H1 (cell line): ENCODE measurements around the gene TRIM44. TPM values are rescaled to one million over a fixed set of nuclear protein-coding genes. Genes with fewer than 3 reads are reported as not detected.

ENCODE experiments used
- CTCF ChIA-PET: fragments of 300-600 bp; sonication (Branson Sonifier 250); formaldehyde crosslinking; loops from one replicate; lab custom pipeline; 2021; ENCODE audit not compliant: partially characterized antibody; lab: Charles Lee
- POLR2A ChIA-PET: fragments of 300-600 bp; sonication (Branson Sonifier 250); formaldehyde crosslinking; loops from one replicate; lab custom pipeline; 2021; ENCODE audit warnings: inconsistent platforms; ENCODE audit not compliant: partially characterized antibody; lab: Charles Lee
- DNase-seq, 2 experiments: peaks; one replicate each; pipeline versions ENCODE4 v3.0.0 to v3.0.0-alpha.2; 2010 to 2022; ENCODE audit warnings: low spot score in 2 of 2, low read depth in 1 of 2, mixed read lengths in 1 of 2
- FAIRE-seq: peaks from 2 replicates; lab custom pipeline; 2011; peaks lifted over from hg19 to GRCh38; lab: Jason Lieb, UNC
- H2AFZ ChIP-seq: 2 replicates; pipeline ENCODE4 v1.8.1; 2012; ENCODE audit warnings: low read length, inconsistent platforms
- H2AK5ac ChIP-seq: 2 replicates; pipeline ENCODE4 v1.6.1; 2013; ENCODE audit warnings: low read depth, low read length
- H2BK120ac ChIP-seq: replicated peaks from 2 replicates; pipeline ENCODE3; 2013; ENCODE audit warnings: low read depth, low read length, inconsistent platforms
- H2BK12ac ChIP-seq: 2 replicates; pipeline ENCODE4 v1.6.1; 2013; ENCODE audit warnings: low read depth, low read length
- H2BK15ac ChIP-seq: 2 replicates; pipeline ENCODE4 v1.6.1; 2013; ENCODE audit warnings: low read length
- H2BK20ac ChIP-seq: 2 replicates; pipeline ENCODE4 v1.6.1; 2013; ENCODE audit warnings: low read length
- H2BK5ac ChIP-seq: 2 replicates; pipeline ENCODE4 v1.6.1; 2013; ENCODE audit warnings: low read depth, low read length
- H3K14ac ChIP-seq: 2 replicates; pipeline ENCODE4 v1.6.1; 2013; ENCODE audit warnings: inconsistent platforms; ENCODE audit not compliant: insufficient read length
- H3K18ac ChIP-seq: 2 replicates; pipeline ENCODE4 v1.6.1; 2013; ENCODE audit warnings: low read length; ENCODE audit errors: extremely low read depth
- H3K23ac ChIP-seq: 2 replicates; pipeline ENCODE4 v1.6.1; 2013; ENCODE audit warnings: inconsistent platforms; ENCODE audit not compliant: insufficient read length
- H3K23me2 ChIP-seq: 2 replicates; pipeline ENCODE4 v1.6.1; 2013; ENCODE audit warnings: low read depth, low read length
- H3K27ac ChIP-seq: 2 replicates; pipeline ENCODE4 v1.6.1; 2011; ENCODE audit warnings: low read depth, low read length, inconsistent platforms
- H3K27me3 ChIP-seq, 4 experiments: replicated peaks in 1 of 4; 1 replicate in 1 of 4; 2 replicates in 3 of 4; pipeline versions ENCODE4 v1.6.1 to v1.8.1; 2011 to 2013; ENCODE audit warnings: low read length in 3 of 4, mild to moderate bottlenecking in 3 of 4, inconsistent platforms in 2 of 4, mixed read lengths in 2 of 4, moderate library complexity in 1 of 4; ENCODE audit not compliant: control insufficient read depth in 3 of 4, insufficient read depth in 3 of 4; ENCODE audit errors: extremely low read depth in 1 of 4
- H3K36me3 ChIP-seq, 4 experiments: 2 replicates each; pipeline versions ENCODE4 v1.6.1 to v1.8.1; 2011 to 2013; ENCODE audit warnings: mild to moderate bottlenecking in 4 of 4, low read length in 3 of 4, moderate library complexity in 2 of 4, control low read depth in 1 of 4, inconsistent platforms in 1 of 4; ENCODE audit not compliant: insufficient read depth in 4 of 4, control insufficient read depth in 2 of 4
- H3K4ac ChIP-seq: replicated peaks from 2 replicates; pipeline ENCODE3; 2013; ENCODE audit warnings: low read length, low read depth, mixed read lengths, inconsistent platforms; ENCODE audit not compliant: insufficient read length
- H3K4me1 ChIP-seq, 4 experiments: replicated peaks in 1 of 4; 1 replicate in 1 of 4; 2 replicates in 3 of 4; pipeline versions ENCODE4 v1.6.1 to v1.8.1; 2011 to 2013; ENCODE audit warnings: low read length in 3 of 4, inconsistent platforms in 2 of 4, mixed read lengths in 1 of 4; ENCODE audit not compliant: insufficient read depth in 4 of 4, control insufficient read depth in 3 of 4
- H3K4me2 ChIP-seq, 2 experiments: 2 replicates each; pipeline versions ENCODE4 v1.6.1 to v1.8.1; 2011 to 2013; ENCODE audit warnings: low read depth in 2 of 2, low read length in 2 of 2, control low read depth in 1 of 2, inconsistent platforms in 1 of 2, mild to moderate bottlenecking in 1 of 2; ENCODE audit not compliant: insufficient read depth in 1 of 2
- H3K4me3 ChIP-seq, 4 experiments: fragments of 200-600, 300-600 bp in 1 of 4; sonication (generic), shearing (Covaris generic), sonication (Bioruptor Twin) in 1 of 4; 2 replicates each; pipeline versions ENCODE4 v1.5.1 to v1.8.1; 2011 to 2016; ENCODE audit warnings: low read length in 4 of 4, low read depth in 3 of 4, control low read depth in 2 of 4, inconsistent platforms in 2 of 4, mild to moderate bottlenecking in 2 of 4, mixed read lengths in 1 of 4, moderate library complexity in 1 of 4; ENCODE audit not compliant: insufficient read depth in 2 of 4; ENCODE audit errors: extremely low read depth in 1 of 4
- H3K56ac ChIP-seq: replicated peaks from 2 replicates; pipeline ENCODE3; 2013; ENCODE audit warnings: low read depth, mild to moderate bottlenecking, mixed read lengths, low read length, inconsistent platforms; ENCODE audit not compliant: insufficient read length
- H3K79me1 ChIP-seq: 2 replicates; pipeline ENCODE4 v1.6.1; 2013; ENCODE audit warnings: low read depth, low read length, control low read depth
- H3K79me2 ChIP-seq, 2 experiments: 2 replicates each; pipeline versions ENCODE4 v1.6.1 to v1.8.1; 2012 to 2013; ENCODE audit warnings: low read length in 2 of 2, mild to moderate bottlenecking in 2 of 2, inconsistent platforms in 1 of 2; ENCODE audit not compliant: insufficient read depth in 2 of 2, control insufficient read depth in 1 of 2
- H3K9ac ChIP-seq, 4 experiments: replicated peaks in 1 of 4; 1 replicate in 1 of 4; 2 replicates in 3 of 4; pipeline versions ENCODE4 v1.6.1 to v1.8.1; 2011 to 2013; ENCODE audit warnings: low read depth in 3 of 4, low read length in 3 of 4, control low read depth in 2 of 4, mild to moderate bottlenecking in 2 of 4, moderate library complexity in 2 of 4, inconsistent platforms in 1 of 4; ENCODE audit errors: extremely low read depth in 1 of 4
- H3K9me3 ChIP-seq, 2 experiments: 2 replicates each; pipeline versions ENCODE4 v1.6.1 to v1.8.1; 2012 to 2013; ENCODE audit warnings: mild to moderate bottlenecking in 2 of 2, moderate library complexity in 2 of 2, control low read depth in 1 of 2, inconsistent platforms in 1 of 2, low read depth in 1 of 2, low read length in 1 of 2, mixed read lengths in 1 of 2; ENCODE audit not compliant: insufficient read depth in 2 of 2
- H4K20me1 ChIP-seq, 2 experiments: replicated peaks in 1 of 2; 2 replicates each; pipeline versions ENCODE3 to v1.8.1; 2011 to 2013; ENCODE audit warnings: inconsistent platforms in 2 of 2, low read length in 2 of 2, mild to moderate bottlenecking in 1 of 2; ENCODE audit not compliant: insufficient read depth in 2 of 2, control insufficient read depth in 1 of 2
- H4K5ac ChIP-seq: 2 replicates; pipeline ENCODE4 v1.6.1; 2013; ENCODE audit warnings: low read length, low read depth, mixed read lengths, inconsistent platforms; ENCODE audit not compliant: insufficient read length
- H4K8ac ChIP-seq: 2 replicates; pipeline ENCODE4 v1.8.0; 2013; ENCODE audit warnings: mild to moderate bottlenecking, moderate library complexity, low read length, inconsistent platforms; ENCODE audit not compliant: insufficient read depth; ENCODE audit errors: extremely low read depth
- H4K91ac ChIP-seq: replicated peaks from 2 replicates; pipeline ENCODE3; 2013; ENCODE audit warnings: low read length, mixed read lengths, inconsistent platforms; ENCODE audit not compliant: insufficient read length
- RAD21 ChIP-seq, 2 experiments: IDR thresholded peaks in 1 of 2; conservative IDR thresholded peaks in 1 of 2; 2 replicates each; pipeline ENCODE4 v1.6.1; 2011; ENCODE audit warnings: low read depth in 2 of 2, low read length in 2 of 2, improper control_type of control experiment in 1 of 2, inconsistent platforms in 1 of 2, mild to moderate bottlenecking in 1 of 2, moderate library complexity in 1 of 2
- WGBS, 2 experiments: shearing (Covaris generic) in 1 of 2; methylation state at CpG; one replicate each; pipeline versions ENCODE4 v1.1.6 to v1.1.7; 2013 to 2015; ENCODE audit warnings: low lambda C conversion rate in 2 of 2, mixed read lengths in 2 of 2, inconsistent platforms in 1 of 2, low coverage in 1 of 2, missing lambda C conversion rate in 1 of 2; ENCODE audit not compliant: insufficient replicate concordance in 2 of 2, insufficient coverage in 1 of 2, insufficient read length in 1 of 2; ENCODE audit errors: extremely low coverage in 1 of 2, missing lambda C conversion rate in 1 of 2; 5-methylcytosine and 5-hydroxymethylcytosine counted together
- polyA plus RNA-seq, 7 experiments: library from polyadenylated mRNA; depleted of rRNA in 3 of 7; stranded (reverse) in 5 of 7; unstranded in 2 of 7; fragments of >200 nt in 5 of 7; fragments of 200-250 nt in 2 of 7; gene quantifications; 1 replicate in 5 of 7; 2 replicates in 1 of 7; 4 replicates in 1 of 7; pipeline versions ENCODE4 v1.2.1 to v1.2.3, GENCODE V29; 2011 to 2013; ENCODE audit warnings: missing spikeins in 2 of 7, mixed read lengths in 2 of 7
- total RNA-seq: library from RNA; stranded (reverse); fragmentation: NEBNext Ultra II Directional; extraction: Animal tissue kit (Norgen Biotek cat#: 25700); gene quantifications from 2 replicates; pipeline ENCODE4 v1.2.1, GENCODE V29; 2021

TRIM44 gene
- total and polyA plus RNA-seq, 2 of the 8 experiments (the other 6 are each of a cell fraction or from before 2014, with no cell fraction given) = 13.9 to 34.4 TPM

DNA sequence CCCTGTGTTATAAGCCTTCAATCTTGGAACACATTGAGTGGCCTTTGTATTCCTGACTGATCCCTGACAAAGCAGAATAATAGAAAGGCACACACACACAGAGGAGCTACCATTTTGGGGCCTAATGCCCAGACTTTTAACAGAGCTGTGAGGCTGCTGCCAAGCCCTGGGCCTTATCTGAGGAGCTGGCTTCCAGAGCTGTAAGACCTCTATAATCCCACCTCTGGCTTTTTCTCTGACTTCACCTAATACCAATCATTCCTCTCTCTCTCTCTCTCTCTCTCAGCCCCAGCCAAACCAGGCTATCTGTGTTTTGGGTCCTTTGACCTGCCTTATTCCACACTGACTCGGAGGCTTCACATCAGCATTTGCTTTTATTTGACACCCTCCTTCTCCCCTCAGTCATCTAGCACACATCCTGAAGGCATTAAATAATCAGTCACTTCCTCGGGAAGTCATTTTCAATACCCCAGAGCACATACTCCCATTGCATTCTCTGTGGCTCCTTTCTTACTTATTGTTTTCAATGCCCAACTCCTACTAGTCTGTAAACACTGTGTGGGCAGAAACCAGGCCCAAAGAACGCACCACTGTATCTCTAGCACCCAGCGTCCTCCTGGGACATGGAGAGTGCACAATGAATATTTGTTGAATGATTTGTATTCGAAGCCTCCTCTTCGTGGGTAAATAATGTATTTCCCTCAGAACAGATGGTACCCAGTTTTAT, 21.2 kb upstream of the TRIM44 start:
- H2BK120ac ChIP-seq = no peak overlapping the region
- H3K9ac ChIP-seq = no peak overlapping the region
- FAIRE-seq (no peak), DNase-seq (no peak)
- no peak overlapping the region for H2BK20ac ChIP-seq
- ChIA-PET POLR2A (no interaction called here), CTCF (interaction anchor here (1.0 to 1.3 kb wide), 4 partner anchors 23 to 638 kb away, joined by 3 read pairs; partner anchors contain the start of gene FJX1)
- H2BK15ac ChIP-seq = no peak overlapping the region
- H3K36me3 ChIP-seq = no peaks in the 10 kb centered on the region
- no peak overlapping the region for H2BK5ac ChIP-seq
- H3K27ac ChIP-seq = no peak overlapping the region
- H4K20me1 ChIP-seq = no peaks in the 10 kb centered on the region
- no peak overlapping the region; the same call in 1 of the 2 replicates for H2AFZ ChIP-seq
- H3K79me2 ChIP-seq = no peaks in the 10 kb centered on the region
- no peaks in the 10 kb centered on the region for H3K27me3 ChIP-seq
- no peak for TF ChIP-seq RAD21 (IDR thresholded peaks at IDR 0.05 in 1 of 2, conservative IDR thresholded peaks at IDR 0.05 in 1 of 2; ENCODE audit: low read depth in 2 of 2, low read length in 2 of 2)
- TF ChIP-seq, all 59 proteins: peak for 0
- Histone ChIP-seq H3K23me2 (no peaks in the 10 kb centered on the region), H4K91ac (no peak overlapping the region), H2BK12ac (no peak overlapping the region), H3K9me3 (no peaks in the 10 kb centered on the region), H3K79me1 (no peaks in the 10 kb centered on the region), H4K8ac (no peak overlapping the region), H3K4me1 (peaks cover 0 to 6% (median 4%) of the 10 kb centered on the region in 4 experiments; a peak in 6 of 7 replicates), H2AK5ac (no peak overlapping the region), H3K4me2 (no peak overlapping the region), H3K4ac (no peak overlapping the region), H3K18ac (no peak overlapping the region), H3K23ac (no peak overlapping the region), H3K4me3 (no peak overlapping the region), H3K56ac (no peak overlapping the region), H4K5ac (no peak overlapping the region), H3K14ac (no peak overlapping the region)
- WGBS, 2 experiments = 90% methylated on average over 6 of the region's 6 CpGs; no CpG with 5 or more reads in 1 of the 2 experiments
